Adipose tissue (tissue), 3 donors: ENCODE measurements around the gene SPATA22. TPM values are rescaled to one million over a fixed set of nuclear protein-coding genes. Genes with fewer than 3 reads are reported as not detected.
"Not testable (repeated sequence)": the region's sequence is repeated elsewhere in the genome, so short reads cannot be mapped to it uniquely, and the experiment has no call there.

Experiments used
- H3K27ac ChIP-seq: one replicate; pipeline ENCODE4 v1.5.1; 2013; ENCODE audit warnings: low read depth, low read length
- WGBS, 3 donors: extraction: QIAGEN DNeasy Blood & Tissue Kit; methylation state at CpG; one replicate each; pipeline ENCODE4 v1.1.7; 2013; 5-methylcytosine and 5-hydroxymethylcytosine counted together
- polyA plus RNA-seq, 3 donors: library from polyadenylated mRNA; stranded (reverse); fragments of 200-250 nt; gene quantifications; one replicate each; pipeline ENCODE4 v1.2.3, GENCODE V29; 2013
- donor health status: healthy with polysubstance abuse.
- donor health status: Bipolar disorder and iron deficiency.
- donor health status: healthy.

Gene SPATA22
- polyA plus RNA-seq, 3 donors: 0.03 to 0.27 TPM; not detected in 1

DNA sequence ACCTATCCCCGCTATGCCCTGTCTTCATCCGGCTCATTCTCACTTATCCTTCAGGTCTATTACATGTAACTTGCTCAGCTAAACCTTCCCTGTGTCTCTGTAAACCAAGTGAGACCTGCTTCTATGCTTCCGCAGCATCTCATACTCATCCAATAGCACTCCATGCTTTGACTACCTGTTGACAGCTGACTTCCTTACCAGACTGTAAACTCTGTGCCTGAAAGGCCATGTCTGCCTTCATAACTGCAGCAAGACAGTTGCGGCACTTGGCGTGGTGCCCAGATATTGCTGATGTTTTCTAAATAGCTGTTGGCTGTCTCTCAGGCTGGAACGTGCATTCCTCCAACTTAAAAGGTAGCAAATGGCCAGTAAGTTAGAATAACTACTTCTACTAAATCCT lies 71.6 kb downstream of the SPATA22 start:
- no peak overlapping the region for H3K27ac ChIP-seq
- 51 to 60% (median 58%) methylated on average over 6 of the region's 6 CpGs for WGBS, 3 donors

DNA sequence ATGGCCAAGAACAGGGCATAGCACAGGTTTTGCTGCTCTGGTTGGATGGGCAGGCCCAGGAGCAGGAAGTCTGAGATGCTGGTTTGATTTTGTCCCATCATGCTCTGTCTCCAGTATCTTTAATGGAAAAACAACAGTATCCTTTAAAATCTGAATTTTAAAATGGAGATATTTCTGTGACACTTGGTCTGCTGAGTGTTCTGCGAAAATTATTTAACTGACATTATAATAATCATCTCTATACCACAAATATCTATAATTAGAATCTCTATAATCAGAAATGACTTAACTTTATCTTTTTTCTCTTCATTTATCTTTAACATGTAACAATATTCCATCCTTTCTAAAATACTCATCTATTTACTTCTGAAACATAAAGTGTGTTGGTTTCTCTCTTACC lies 73.3 kb downstream of the SPATA22 start, which contains the start of gene OR1E1:
Gene OR1E1, minus strand, starts transcription at position 101 of the 400 bp plus-strand sequence. Its CDS starts 0 bp downstream, at position 101.
- WGBS, 3 donors: 74 to 89% (median 81%) methylated on average over 1 of the region's 1 CpG
- H3K27ac ChIP-seq: no peak within 1 kb of the TSS

DNA sequence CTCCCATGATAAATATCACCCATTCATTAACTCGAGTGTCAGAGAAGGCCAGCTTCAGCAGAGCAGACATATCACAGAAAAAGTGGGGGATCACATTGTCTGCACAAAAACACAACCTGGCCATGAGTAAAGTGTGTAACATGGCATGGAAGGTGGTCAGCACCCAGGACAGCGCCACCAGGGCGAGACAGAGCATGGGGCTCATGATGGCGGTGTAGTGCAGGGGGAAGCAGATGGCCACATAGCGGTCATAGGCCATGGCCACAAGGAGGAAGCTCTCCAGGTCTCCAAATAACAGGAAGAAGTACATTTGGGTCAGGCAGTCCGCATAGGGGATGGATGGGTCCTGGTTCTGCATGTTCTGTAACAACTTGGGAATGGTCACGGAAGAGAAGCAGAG lies 73.8 kb downstream of the SPATA22 start:
- 44 to 49% (median 47%) methylated on average over 7 of the region's 7 CpGs for WGBS, 3 donors
- not testable (repeated sequence) for H3K27ac ChIP-seq

Other genes starting within 250 kb of the SPATA22 start
- under 1 TPM in 1 of 3 donors, not detected in 2; 0.07 TPM for gene OR3A1, start 173.5 kb downstream of the SPATA22 start, polyA plus RNA-seq
- under 1 TPM in 1 of 3 donors, not detected in 2; 0.13 TPM for gene OR3A2, start 85.5 kb downstream of the SPATA22 start, polyA plus RNA-seq
- gene OR1E1, start 73.4 kb downstream of the SPATA22 start, polyA plus RNA-seq: under 1 TPM in 2 of 3 donors, not detected in 1; 0.09 to 0.34 TPM
- not detected for gene OR3A3, start 60.4 kb downstream of the SPATA22 start, polyA plus RNA-seq
- under 1 TPM in 1 of 3 donors, not detected in 2; 0.67 TPM for gene OR1E2, start 38.0 kb downstream of the SPATA22 start, polyA plus RNA-seq
- gene ASPA, start 4.2 kb upstream of the SPATA22 start, polyA plus RNA-seq: 1 to 10 TPM in 2 of 3 donors, under 1 TPM in 1; 0.61 to 9.8 (median 4.7) TPM
- gene TRPV3, start 86.0 kb upstream of the SPATA22 start, polyA plus RNA-seq: under 1 TPM; 0.22 to 0.90 (median 0.31) TPM
- 1 to 10 TPM; 2.7 to 3.7 (median 3.1) TPM for gene TRPV1, start 137.6 kb upstream of the SPATA22 start, polyA plus RNA-seq
- 1 to 10 TPM; 6.4 to 9.2 (median 7.9) TPM for gene SHPK, start 164.4 kb upstream of the SPATA22 start, polyA plus RNA-seq
- 10 to 100 TPM in 1 of 3 donors, 1 to 10 TPM in 2; 7.6 to 14.9 (median 9.4) TPM for gene CTNS, start 164.9 kb upstream of the SPATA22 start, polyA plus RNA-seq
- gene TAX1BP3, start 196.8 kb upstream of the SPATA22 start, polyA plus RNA-seq: 100 to 1,000 TPM in 1 of 3 donors, 10 to 100 TPM in 2; 54.3 to 172 (median 92.1) TPM
- gene EMC6, start 197.0 kb upstream of the SPATA22 start, polyA plus RNA-seq: 10 to 100 TPM; 47.2 to 77.4 (median 47.5) TPM
- 1 to 10 TPM in 2 of 3 donors, under 1 TPM in 1; 0.45 to 2.1 (median 1.1) TPM for gene P2RX5, start 224.3 kb upstream of the SPATA22 start, polyA plus RNA-seq